Tibial nerve (tissue), 4 donors: ENCODE results near the gene MAGI2.

ENCODE experiments used
- CTCF ChIP-seq, 5 experiments: fragments of 200-600 bp in 3 of 5; fragments of 450-650 bp in 2 of 5; sonication (generic) in 3 of 5; IDR thresholded peaks; one replicate each; pipeline ENCODE4 v1.5.1; 2016 to 2019; ENCODE audit warnings: antibody characterized with exemption in 5 of 5, mild to moderate bottlenecking in 3 of 5, moderate library complexity in 2 of 5
- EP300 ChIP-seq, 2 donors: sonication (generic); formaldehyde crosslinking; IDR thresholded peaks; one replicate each; pipeline ENCODE4 v1.6.1; 2017; ENCODE audit warnings: antibody characterized with exemption in 2 of 2, mild to moderate bottlenecking in 1 of 2
- POLR2A ChIP-seq, 2 donors: fragments of 450-650 bp; IDR thresholded peaks; one replicate each; pipeline ENCODE4 v1.6.1; 2017; ENCODE audit warnings: antibody characterized with exemption in 2 of 2, mild to moderate bottlenecking in 2 of 2, moderate library complexity in 2 of 2

- TF ChIP-seq POLR2A (IDR thresholded peaks at IDR 0.05) (no peak), CTCF (IDR thresholded peaks at IDR 0.05) (no peak), EP300 (IDR thresholded peaks at IDR 0.05) (no peak)
These were observed 818.3 kb downstream of the MAGI2 start for GRCh38 chr7:78635026-78635793.
